Diencephalon (tissue), 1 donor: ENCODE data around the gene OAS2. TPM values are rescaled to one million over a fixed set of nuclear protein-coding genes. Genes with fewer than 3 reads are reported as not detected.

ENCODE experiments used
- total RNA-seq: library from RNA; depleted of rRNA; stranded (reverse); fragments of >200 nt; gene quantifications from one replicate; pipeline ENCODE4 v1.2.3, GENCODE V29; 2014

OAS2 gene
- 3.2 TPM for total RNA-seq

GRCh38 chr12:112978163-112979040 lies at the start of gene OAS2:
TSS of gene OAS2 (plus strand) at chr12:112978519. CDS start at chr12:112978609, 90 bp downstream.

GRCh38 chr12:112937741-112938719 lies 40.3 kb upstream of the OAS2 start, which contains the start of gene OAS3:
TSS of gene OAS3 (plus strand) at chr12:112938474. CDS start at chr12:112938531, 57 bp downstream.

GRCh38 chr12:113056631-113057488 lies 78.5 kb downstream of the OAS2 start, which contains the start of gene DTX1:
TSS of gene DTX1 (plus strand) at chr12:113056730. CDS start at chr12:113058193, 1,463 bp downstream.

Other genes with a start within 250 kb of the OAS2 start
- 30.7 TPM for gene RPH3A, start 186.8 kb upstream of the OAS2 start, total RNA-seq
- gene OAS1, start 71.6 kb upstream of the OAS2 start, total RNA-seq = 11.5 TPM
- gene OAS3, start 40.0 kb upstream of the OAS2 start, total RNA-seq = 3.5 TPM
- gene DTX1, start 78.2 kb downstream of the OAS2 start, total RNA-seq = 34.8 TPM
- gene RASAL1, start 157.2 kb downstream of the OAS2 start, total RNA-seq = 6.5 TPM
- gene CFAP73, start 171.2 kb downstream of the OAS2 start, total RNA-seq = 3.7 TPM
- gene DDX54, start 207.0 kb downstream of the OAS2 start, total RNA-seq = 20.5 TPM
- 20.8 TPM for gene RITA1, start 207.2 kb downstream of the OAS2 start, total RNA-seq
- gene TPCN1, start 242.9 kb downstream of the OAS2 start, total RNA-seq = 9.7 TPM